Neutrophil (primary cell): ENCODE measurements around the gene SNX33.
A peak's percentile ranks its signal among the peaks of the same experiment; 100 is the strongest.

Source experiments
- H3K27ac ChIP-seq: fragments of 200-600 bp; sonication (generic); 2 replicates; pipeline ENCODE4 v1.5.1; 2016; ENCODE audit warnings: mild to moderate bottlenecking, moderate library complexity
- H3K27me3 ChIP-seq: fragments of 200-600 bp; sonication (generic); 2 replicates; pipeline ENCODE4 v1.6.0; 2016; ENCODE audit warnings: mild to moderate bottlenecking
- H3K36me3 ChIP-seq: fragments of 200-600 bp; sonication (generic); 2 replicates; pipeline ENCODE4 v1.5.1; 2017
- H3K4me1 ChIP-seq, 2 experiments: fragments of 200-600 bp in 1 of 2; sonication (generic) in 1 of 2; 1 replicate in 1 of 2; 2 replicates in 1 of 2; pipeline versions ENCODE4 v1.5.1 to v1.6.1; 2013 to 2016; ENCODE audit warnings: low read depth in 1 of 2, low read length in 1 of 2, mild to moderate bottlenecking in 1 of 2, moderate library complexity in 1 of 2; ENCODE audit not compliant: control insufficient read depth in 1 of 2, insufficient read depth in 1 of 2
- H3K4me3 ChIP-seq, 2 experiments: fragments of 200-600 bp in 1 of 2; sonication (generic) in 1 of 2; 1 replicate in 1 of 2; 2 replicates in 1 of 2; pipeline ENCODE4 v1.5.1; 2013 to 2016; ENCODE audit warnings: low read depth in 1 of 2, low read length in 1 of 2, mild to moderate bottlenecking in 1 of 2, moderate library complexity in 1 of 2
- H3K9me3 ChIP-seq: fragments of 200-600 bp; sonication (generic); 2 replicates; pipeline ENCODE4 v1.5.1; 2016
- CTCF ChIP-seq: fragments of 200-600 bp; sonication (generic); IDR thresholded peaks from 2 replicates; pipeline ENCODE4 v1.5.1; 2016; ENCODE audit warnings: antibody characterized with exemption

Gene SNX33

GRCh38 chr15:75639191-75639708 is 8.5 kb upstream of the SNX33 start:
- Histone ChIP-seq H3K4me3 (peak overlapping the region; percentile 79 to 97), H3K9me3 (no peaks in the 10 kb centered on the region), H3K36me3 (no peaks in the 10 kb centered on the region), H3K27me3 (peaks cover under 1% of the 10 kb centered on the region), H3K4me1 (peaks cover 26 to 28% of the 10 kb centered on the region in 2 experiments), H3K27ac (peak overlapping the region; percentile 80)
- TF ChIP-seq CTCF: no peak

- H3K36me3 ChIP-seq: no peaks in the 10 kb centered on the region
- H3K27me3 ChIP-seq: peaks cover 4% of the 10 kb centered on the region
- peak within 1 kb of the TSS; percentile 80 for H3K27ac ChIP-seq
- peak within 1 kb of the TSS; percentile 79 to 97 for H3K4me3 ChIP-seq
- no peaks in the 10 kb centered on the region for H3K9me3 ChIP-seq
- peak; percentile 30 for TF ChIP-seq CTCF
- H3K4me1 ChIP-seq: peaks cover 26 to 28% of the 10 kb centered on the region in 2 experiments
These were observed 7.8 kb upstream of the SNX33 start, which contains the start of gene IMP3 for GRCh38 chr15:75639709-75640482. Gene IMP3 (minus strand): TSS chr15:75640224. CDS start chr15:75640168, 56 bp downstream.

GRCh38 chr15:75640483-75641178 is 7.1 kb upstream of the SNX33 start:
- Histone ChIP-seq H3K4me1 (peaks cover 26 to 28% of the 10 kb centered on the region in 2 experiments), H3K4me3 (peak overlapping the region; percentile 79 to 97)
- TF ChIP-seq CTCF: no peak

GRCh38 chr15:75641179-75641503 is 6.6 kb upstream of the SNX33 start:
- H3K4me3 ChIP-seq: no peak overlapping the region
- peaks cover 17% of the 10 kb centered on the region for H3K27me3 ChIP-seq
- H3K9me3 ChIP-seq: no peaks in the 10 kb centered on the region
- TF ChIP-seq CTCF: no peak
- H3K36me3 ChIP-seq: no peaks in the 10 kb centered on the region
- H3K4me1 ChIP-seq: peaks cover 26 to 28% of the 10 kb centered on the region in 2 experiments
- H3K27ac ChIP-seq: peak overlapping the region; percentile 80

More at GRCh38 chr15:75640483-75641178, 7.1 kb upstream of the SNX33 start:
- Histone ChIP-seq H3K27ac (peak overlapping the region; percentile 80), H3K9me3 (no peaks in the 10 kb centered on the region), H3K27me3 (peaks cover 11% of the 10 kb centered on the region), H3K36me3 (no peaks in the 10 kb centered on the region)

- peaks cover 21% of the 10 kb centered on the region for H3K27me3 ChIP-seq
- H3K9me3 ChIP-seq: no peaks in the 10 kb centered on the region
- TF ChIP-seq CTCF: no peak
- H3K4me3 ChIP-seq: no peak overlapping the region
- peaks cover 28 to 29% of the 10 kb centered on the region in 2 experiments for H3K4me1 ChIP-seq
- no peak overlapping the region for H3K27ac ChIP-seq
- H3K36me3 ChIP-seq: no peaks in the 10 kb centered on the region
These were observed 6.1 kb upstream of the SNX33 start for GRCh38 chr15:75641603-75642002.
